ENCODE data around the gene CELSR1. TPM values are rescaled to one million over a fixed set of nuclear protein-coding genes. Genes with fewer than 3 reads are reported as not detected.

The CELSR1 gene
- total and polyA plus RNA-seq, 2 of the 13 experiments (the other 11 are each of a cell fraction or from before 2014, with no cell fraction given), result 0.78 to 1.8 TPM

- TF ChIP-seq PRDM4 (CRISPR knock-in tag; IDR thresholded peaks at IDR 0.05; ENCODE audit: borderline replicate concordance) (0 out of 2 replicates have a peak, but pooled peaks have one; percentile 61), THAP9 (CRISPR knock-in tag; IDR thresholded peaks at IDR 0.05; ENCODE audit: borderline replicate concordance) (peak; percentile 72; the same call in 1 of the 2 replicates), ZHX2 (IDR thresholded peaks at IDR 0.05; ENCODE audit: low read depth) (peak; percentile 77), ZHX2 (CRISPR knock-in tag; IDR thresholded peaks at IDR 0.05; ENCODE audit: borderline replicate concordance) (peak; percentile 81; the same call in 1 of the 2 replicates), ZBTB43 (CRISPR knock-in tag; conservative IDR thresholded peaks at IDR 0.05) (peak; percentile 73), ZMAT5 (CRISPR knock-in tag; IDR thresholded peaks at IDR 0.05; ENCODE audit: borderline replicate concordance, low read depth) (no peak), ESRRA (CRISPR knock-in tag; IDR thresholded peaks at IDR 0.05; ENCODE audit: low read depth) (peak; percentile 32), ZNF577 (CRISPR knock-in tag; IDR thresholded peaks at IDR 0.05; ENCODE audit: borderline replicate concordance, low read depth) (no peak), ZXDC (CRISPR knock-in tag; IDR thresholded peaks at IDR 0.05) (peak; percentile 96), PHF8 (CRISPR knock-in tag; IDR thresholded peaks at IDR 0.05) (peak; percentile 95)
These were observed 202.0 kb downstream of the CELSR1 start, which contains the start of gene TRMU (continued) for GRCh38 chr22:46335201-46336118.
